ENCODE results near the gene CD300LD.
"Not testable (repeated sequence)": the region's sequence is repeated elsewhere in the genome, so short reads cannot be mapped to it uniquely, and the experiment has no call there.

CD300LD gene

DNA sequence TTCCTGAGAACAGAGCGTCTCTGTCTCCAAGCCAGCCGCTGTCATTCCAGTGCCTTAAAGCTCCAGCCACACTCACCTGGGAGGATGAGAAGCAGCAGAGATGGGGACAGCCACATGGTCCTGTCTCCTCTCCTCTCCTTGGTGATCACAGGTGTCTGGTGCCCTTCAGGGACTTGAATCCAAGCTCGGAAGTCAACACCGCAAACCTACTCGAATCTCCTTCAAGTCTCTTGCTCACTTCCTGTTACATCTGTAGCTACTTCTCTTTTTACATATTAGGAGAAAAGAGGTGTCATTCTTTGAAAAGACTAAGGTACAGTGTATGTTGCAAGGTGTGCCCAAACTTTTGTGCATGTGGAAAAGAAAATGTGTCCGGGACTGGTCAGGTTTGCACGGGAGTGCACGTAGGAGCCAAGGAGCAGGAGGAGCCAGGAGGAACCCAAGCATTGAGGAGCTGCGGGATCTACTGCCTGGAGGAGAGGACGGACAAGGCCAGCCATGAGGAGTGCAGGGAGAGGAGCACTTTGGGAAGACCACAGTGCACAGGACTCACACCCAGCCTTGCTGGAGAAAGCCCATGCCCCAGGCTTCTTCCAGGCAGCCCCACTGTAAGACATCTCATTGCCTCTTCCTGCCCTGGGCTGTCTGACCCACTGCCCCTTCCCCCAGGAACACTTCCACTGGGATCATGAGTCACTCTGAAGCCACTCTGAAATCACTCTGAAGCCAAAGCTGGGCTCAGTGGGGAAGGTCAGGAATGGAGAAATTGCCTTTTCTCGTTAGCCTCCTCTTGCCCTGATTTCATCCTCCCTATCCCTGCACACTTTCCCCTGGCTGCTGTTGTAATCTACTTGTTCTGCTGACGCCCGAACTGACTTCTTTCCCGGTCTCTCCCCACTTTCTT lies at the start of gene CD300LD:
Gene CD300LD, minus strand, starts transcription at position 197 of the 904 bp plus-strand sequence. Its CDS starts 81 bp downstream, at position 116.
- no peak for DNase-seq

DNA sequence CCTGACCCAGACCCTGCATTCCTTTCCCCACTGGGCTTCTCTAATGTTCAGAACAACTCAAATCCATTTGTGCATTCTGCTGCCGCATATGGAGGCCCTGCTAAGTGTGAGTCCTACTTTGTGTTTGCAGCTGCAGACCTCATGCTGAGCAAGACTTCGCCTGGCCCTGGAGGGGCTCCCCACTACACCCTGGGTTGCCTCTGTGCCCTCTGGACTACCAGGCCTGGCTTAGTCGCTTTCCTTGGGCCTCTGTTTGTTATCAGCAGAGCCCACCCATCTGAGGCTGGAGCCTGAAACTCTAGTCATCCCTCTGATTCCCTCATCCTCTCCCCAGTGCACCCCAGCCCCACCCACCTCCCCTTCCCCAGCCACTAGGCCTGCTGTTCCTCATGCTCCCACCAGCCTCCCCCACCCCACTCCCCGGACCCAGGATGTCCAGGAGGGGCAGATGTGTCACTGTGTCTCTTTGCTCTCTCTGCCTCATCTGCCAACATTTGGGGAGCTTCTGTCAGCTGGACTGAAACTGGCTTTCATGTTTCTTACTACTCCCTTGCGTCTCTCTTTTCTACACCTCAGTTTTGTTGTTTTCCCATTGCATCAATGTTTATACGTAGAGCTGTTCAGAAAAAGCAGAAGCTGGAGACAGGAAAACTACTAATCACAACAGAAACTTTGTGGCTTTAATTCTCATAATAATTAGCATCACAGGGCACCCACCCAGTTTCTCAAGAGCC lies 49.3 kb upstream of the CD300LD start:
- no peak for DNase-seq

DNA sequence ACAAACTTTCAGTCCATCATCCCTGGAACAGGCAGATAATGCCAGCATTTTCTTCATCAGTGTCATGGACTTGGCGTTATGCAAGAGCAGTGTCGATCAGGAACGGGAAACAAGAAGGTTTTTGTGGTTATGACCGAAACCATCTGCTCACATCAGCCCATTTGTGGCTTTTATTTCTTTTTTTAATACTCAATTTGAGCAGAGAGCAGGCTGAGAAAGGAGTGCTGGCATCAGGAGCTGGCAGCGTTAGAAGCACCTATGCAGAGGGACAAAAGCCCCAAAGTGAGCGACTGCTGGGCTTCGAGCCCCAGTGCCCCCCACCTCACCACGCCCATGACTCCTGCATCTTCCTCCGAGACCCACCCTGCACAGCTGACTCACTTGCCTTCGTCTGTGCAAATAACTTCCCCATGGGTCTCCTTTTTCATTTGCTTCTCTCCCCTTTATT lies 47.6 kb upstream of the CD300LD start:
- DNase-seq, result no peak

DNA sequence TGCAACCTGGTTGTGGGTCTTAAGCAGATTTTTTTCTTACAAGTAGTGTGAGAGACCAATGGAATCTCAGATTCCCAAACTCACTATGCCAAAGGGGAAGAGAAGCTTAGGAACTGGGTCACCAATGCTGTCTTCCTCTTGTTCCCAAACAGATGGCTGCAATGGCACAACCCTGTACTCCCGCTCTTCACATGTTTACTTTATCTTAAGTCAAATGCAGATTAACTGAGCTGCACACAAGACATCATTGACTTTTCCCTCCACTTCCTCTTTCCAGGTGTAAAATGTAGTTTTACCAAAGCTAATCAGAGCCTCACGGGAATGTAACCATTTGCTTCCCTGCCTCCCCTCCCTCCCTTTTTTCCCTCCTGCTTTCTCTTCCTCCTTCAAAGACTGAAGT lies 45.8 kb upstream of the CD300LD start:
- DNase-seq, result no peak

DNA sequence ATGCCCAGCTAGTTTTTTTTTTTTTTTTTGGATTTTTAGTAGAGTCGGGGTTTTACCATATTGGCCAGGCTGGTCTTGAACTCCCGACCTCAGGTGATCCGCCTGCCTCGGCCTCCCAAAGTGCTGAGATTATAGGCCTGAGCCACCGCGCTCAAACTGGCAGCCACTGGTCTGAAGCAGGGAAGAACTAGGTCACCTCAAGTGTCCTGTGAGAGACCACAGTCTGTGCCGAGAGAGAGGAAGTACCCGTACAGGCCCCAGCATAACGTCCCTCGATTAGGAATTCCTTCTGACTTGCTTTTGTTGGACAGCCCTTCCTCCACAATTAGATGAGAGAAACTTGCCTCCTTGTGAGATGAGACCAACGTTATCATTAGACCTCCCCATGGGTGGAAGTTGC lies 45.2 kb upstream of the CD300LD start:
- DNase-seq, result no peak

DNA sequence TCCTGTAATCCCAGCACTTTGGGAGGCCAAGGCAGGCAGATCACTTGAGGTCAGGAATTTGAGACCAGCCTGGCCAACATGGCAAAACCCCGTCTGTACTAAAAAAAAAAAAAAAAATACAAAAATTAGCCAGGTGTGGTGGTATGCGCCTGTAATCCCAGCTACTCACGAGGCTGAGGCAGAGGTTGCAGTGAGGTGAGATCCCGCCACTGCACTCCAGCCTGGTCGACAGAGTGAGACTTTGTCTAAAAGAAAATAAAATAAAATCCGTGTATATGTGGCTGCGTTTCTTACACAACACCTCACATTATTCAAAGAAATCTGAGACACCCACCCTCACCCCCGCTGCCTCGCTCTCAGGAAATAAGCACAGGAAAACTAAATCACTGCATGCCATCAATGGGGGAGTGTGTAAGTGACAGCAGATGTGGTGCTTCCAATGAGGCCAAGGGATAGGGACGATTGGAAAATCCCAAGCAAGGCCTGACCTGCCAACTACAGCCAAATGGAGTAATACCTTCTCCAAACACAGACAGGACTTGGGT lies 44.5 kb upstream of the CD300LD start:
- DNase-seq, result not testable (repeated sequence)

DNA sequence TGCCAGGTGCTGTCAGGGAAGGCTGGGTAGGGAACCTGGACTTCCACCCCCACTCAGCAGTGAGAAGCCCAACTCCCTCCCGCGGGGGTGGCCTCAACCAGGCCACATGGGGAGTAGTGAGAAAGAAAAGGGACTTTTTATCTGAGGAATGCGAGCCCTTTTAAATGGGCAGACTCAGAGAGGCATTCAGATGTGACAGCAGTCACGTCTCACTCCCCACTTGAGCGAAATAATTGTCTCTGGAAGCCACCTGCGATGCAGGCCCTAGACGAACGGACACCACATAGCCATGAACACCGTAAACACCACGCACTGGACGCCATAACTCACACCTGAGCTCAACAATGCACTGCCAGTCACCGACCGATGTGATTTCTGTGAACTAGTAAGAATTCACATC lies 43.3 kb upstream of the CD300LD start:
- DNase-seq, result no peak

DNA sequence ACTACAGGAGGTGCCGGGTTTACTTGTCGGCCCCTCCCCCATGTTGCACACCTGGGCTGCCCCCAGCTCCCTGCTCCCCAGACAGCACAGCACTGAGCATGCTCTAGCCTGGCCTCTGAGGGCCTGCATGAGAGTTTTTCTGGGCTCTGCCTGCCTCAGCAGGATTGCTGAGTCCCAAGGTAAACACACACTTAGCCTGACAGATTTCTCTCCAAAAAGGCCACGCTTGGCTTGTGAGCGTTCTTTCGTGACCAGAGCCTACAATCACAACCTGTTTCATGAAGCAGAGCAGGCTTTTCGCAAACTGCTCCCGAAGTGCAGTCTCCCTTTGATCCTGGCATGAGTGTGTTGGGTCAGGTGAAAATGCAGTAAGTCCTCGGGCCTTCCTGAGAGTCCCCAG lies 41.2 kb upstream of the CD300LD start:
- DNase-seq, result no peak

DNA sequence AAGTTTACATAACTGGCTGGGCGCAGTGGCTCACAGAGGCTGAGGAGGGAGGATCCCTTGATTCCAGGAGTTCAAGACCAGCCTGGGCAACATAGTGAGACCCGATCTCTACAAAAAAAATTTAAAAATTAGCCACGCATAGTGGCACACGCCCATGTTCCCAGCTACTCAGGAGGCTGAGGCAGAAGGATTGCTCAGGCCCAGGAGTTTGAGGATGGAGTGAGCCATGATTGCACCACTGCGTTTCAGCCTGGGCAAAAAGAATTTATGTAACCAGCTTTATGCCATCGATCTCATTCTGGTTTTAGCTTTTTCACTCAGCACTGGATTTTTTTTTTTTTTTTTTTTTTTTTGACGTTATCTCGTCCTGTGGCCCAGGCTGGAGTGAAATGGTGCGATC lies 40.5 kb upstream of the CD300LD start:
- no peak for DNase-seq

DNA sequence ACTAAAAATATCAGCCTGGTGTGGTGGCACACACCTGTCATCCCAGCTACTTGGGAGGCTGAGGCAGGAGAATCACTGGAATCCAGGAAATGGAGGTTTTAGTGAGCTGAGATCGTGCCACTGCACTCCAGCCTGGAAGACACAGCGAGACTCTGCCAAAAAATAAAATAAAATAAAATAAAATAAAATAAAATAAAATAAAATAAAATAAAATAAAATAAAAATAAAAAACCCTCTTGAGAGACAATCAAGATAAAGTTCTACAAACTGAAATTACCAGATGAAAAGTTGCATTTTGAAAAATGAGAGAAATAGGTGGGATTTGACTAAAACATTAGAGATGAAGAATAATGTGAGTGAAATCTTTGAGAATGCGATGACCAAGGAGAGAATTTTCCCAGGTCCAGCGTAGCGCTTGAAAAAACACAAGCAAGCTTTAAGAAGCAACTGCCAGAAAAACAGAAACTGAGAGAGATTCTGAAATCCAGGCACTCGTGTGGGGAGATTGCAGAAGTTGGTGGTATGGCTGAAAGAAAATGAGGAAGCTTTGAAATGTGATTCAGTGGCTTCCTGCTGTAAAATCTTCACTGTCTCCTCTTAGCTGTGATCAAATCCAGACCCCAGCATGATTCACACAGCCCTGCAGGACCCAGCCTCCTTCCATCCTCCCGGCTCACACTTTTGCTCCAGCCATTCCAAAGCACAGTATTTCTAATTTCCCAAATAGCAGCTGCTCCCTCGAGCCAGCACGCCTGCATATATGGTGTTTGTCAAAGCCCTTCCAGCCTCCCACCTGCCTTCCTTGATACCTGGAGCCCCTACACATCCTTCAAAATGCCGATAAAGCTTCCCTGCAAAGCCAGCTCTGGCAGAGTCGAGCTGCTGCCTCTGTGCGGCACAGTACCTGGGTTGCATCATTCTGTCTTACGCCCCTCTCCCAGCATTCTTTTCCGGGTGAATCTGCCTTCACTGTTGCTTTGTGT lies 39.7 kb upstream of the CD300LD start:
- peak; percentile 10 for DNase-seq

DNA sequence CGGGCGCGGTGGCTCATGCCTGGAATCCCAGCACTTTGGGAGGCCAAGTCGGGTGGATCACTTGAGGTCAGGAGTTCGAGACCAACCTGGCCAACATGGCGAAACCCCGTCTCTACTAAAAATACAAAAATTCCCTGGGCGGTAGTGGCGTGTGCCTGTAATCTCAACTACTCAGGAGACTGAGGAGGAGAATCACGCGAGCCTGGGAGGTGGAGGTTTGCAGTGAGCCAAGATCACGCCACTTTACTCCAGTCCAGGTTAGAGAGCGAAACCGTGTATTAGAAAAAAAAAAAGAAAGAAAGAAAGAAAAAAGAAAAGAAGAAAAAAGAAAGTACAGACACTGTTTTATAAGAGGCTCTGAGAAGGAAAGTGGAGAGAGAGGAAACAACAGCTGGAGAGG lies 38.2 kb upstream of the CD300LD start:
- not testable (repeated sequence) for DNase-seq

DNA sequence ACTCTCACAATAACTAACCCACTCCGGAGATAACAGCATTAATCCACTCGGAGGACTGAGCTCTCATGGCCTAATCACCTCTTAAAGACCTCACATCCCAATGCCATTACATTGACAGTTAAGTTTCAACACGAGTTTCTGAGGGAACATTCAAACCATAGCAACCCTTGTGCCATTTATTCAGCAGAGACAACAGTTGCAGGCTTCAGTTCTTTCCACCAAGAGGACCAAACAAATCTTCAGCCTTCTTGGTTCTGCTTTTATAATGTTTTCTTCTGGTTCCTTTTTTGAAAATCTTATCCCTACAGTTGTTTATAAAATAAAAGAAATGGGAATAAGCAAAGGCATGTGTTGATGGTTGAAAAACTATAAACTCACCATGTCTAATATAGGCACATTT lies 33.6 kb upstream of the CD300LD start:
- DNase-seq, result no peak

DNA sequence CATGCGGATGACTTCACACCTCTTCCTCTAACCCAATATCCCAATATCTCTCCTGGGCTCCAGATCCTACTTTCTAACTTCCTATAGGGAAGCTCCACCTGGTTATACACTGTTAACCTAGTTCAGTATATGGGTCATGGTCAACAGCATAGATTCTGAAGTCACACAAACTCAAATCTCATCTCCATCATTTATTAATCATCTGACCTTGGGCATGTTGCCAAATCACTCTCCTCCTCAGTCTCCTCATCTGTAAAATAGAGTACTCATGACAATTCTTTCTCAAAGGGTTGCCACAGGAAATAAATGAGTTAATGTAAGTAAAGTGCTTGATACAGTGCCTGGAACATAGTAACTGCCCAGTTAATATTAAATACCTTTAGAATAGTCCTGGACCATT lies 32.0 kb upstream of the CD300LD start:
- DNase-seq, result no peak

DNA sequence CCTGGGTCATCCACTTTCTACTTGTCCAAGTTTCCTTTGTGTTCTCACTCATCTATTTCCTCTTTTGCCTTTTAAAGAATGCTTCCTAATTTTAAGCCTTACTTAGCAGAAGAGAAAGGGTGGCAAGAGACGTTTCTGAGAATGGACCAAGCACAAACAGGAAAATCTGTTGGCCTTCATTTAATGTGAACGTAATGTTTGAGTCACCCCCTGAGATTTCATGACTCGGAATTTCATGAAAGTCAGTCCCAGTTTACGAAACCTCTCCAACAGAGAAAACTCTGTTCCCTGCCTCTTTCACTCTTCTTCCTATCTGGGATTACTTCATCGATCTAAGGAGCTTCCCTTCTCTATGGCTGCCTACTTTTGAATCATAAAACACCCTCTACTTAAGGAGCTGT lies 31.6 kb upstream of the CD300LD start, which contains the start of gene CD300E:
Gene CD300E, minus strand, starts transcription at position 46 of the 401 bp plus-strand sequence. CDS start 117 bp downstream, outside the sequence.
- DNase-seq, result no peak

DNA sequence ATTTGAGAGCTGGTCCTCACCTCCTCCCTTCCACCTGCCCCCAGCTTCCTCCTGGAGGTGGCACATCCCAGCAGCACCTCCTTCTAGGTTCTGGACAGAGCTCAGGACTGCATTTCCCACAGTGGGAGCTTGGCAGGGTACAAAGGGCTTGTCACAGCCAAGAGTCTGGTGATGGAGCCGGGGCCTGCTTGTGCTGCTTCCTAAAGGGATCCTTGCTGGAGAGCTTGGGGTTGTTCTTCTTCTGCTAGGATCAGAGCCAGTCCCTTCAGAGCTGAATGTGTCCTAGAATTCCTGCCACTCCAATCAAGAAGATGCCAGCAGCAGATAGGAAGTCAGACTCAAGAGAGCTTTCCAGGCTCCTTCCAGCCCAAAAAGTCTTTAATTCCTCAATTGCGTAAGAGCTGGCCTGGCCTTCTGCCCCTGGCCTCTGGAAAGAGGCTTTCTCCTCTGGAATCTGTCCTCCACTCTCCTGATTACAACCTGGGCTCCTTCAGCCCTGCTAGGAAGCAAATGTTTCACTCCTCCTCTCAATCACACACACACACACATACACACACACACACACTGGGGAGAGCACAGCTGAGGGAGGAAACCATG lies 27.1 kb upstream of the CD300LD start:
- DNase-seq, result no peak

DNA sequence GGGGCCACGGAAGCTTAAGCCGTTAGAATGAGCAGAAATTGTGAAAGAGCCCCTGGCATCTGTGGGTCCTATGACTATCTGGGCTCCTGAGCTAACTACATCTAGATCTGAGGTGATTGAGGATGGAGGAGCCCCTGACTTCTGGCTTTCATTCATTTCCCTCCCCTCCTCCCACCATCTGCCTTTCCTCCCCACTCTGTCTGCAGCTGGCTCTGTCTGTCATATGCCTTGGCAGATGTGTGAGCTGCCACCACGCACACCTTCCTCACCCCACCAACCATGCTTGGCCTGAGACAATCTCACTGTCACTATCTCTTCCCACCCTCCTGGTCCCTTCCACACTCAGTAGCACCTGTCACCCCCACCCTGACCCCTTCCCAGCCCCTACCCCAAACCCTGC lies 26.4 kb upstream of the CD300LD start:
- no peak for DNase-seq

DNA sequence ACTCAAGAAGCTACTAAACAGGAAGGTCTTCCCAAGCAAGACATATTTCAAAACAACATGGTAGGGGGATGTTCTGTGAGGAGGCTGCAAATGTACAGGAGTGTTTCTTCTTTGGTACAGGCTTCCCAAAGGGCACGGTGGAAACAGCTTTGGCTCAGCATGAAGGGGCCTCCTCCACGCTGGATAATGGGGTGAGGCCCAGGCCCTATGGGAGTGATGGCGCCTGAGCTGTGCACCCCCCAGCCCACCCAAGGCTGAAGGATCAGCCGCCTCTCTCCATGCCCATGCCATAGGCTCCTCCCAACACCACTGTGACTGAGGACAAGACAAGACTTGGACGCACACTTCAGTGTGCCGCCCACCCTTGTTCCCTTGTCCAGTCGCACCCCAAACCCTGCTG lies 24.6 kb upstream of the CD300LD start:
- DNase-seq, result no peak

DNA sequence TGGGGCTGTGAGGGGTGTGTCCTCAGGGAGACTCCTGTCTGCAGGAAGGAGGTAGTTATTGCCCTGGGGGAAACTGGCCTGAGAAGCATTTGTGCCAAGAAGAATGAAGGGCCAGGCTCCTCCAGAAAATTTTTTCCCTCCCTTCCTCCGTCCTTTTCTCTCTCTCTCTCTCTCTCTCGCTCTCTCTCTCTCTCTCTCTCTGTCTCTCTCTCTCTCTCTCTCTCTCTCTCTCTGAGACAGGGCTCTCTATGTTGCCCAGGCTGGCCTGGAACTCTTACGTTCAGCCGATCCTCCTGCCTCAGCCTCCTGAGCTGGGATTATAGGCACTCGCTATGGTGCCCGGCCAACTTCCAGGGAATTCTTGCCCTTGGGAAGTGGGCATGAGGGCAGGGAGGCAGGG lies 20.0 kb upstream of the CD300LD start:
- no peak for DNase-seq

DNA sequence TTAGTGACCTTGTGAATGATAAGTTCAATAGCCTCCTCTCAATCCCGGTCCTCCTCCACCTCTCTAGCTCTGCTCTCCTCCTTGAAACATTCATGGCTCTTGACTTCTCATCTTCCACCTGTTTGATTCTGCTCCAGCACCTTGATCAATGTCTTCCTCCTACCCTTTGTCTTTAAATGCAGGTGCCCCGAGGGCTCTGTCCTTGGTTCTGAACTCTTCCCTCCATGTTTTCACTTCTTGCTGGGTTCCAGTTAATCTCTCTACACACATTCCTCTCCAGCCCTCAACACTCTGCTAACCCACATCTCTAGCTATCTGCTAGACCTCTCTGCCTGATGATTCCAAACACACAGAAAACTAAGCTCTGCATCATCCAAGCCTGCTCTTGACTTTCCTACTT lies 18.0 kb upstream of the CD300LD start:
- DNase-seq, result no peak

DNA sequence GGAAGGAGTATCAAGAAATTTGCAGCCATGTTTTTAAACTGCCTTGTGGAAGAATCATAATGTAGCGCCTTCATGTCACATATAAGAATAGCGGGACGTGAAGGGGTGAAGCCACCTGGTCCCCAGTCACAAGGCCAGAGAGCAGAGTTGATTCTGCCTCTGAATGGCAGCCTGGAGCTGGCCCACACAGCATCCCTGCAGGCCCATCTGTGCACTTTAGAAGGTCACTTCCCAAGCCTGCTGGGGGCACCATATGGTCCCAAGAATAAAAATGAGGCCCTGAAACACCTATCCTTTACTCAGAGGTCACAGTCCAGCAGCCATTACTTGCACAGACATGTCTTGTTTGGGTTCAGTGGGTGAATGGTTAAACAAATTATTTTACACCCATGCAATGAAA lies 16.4 kb upstream of the CD300LD start:
- DNase-seq, result no peak

DNA sequence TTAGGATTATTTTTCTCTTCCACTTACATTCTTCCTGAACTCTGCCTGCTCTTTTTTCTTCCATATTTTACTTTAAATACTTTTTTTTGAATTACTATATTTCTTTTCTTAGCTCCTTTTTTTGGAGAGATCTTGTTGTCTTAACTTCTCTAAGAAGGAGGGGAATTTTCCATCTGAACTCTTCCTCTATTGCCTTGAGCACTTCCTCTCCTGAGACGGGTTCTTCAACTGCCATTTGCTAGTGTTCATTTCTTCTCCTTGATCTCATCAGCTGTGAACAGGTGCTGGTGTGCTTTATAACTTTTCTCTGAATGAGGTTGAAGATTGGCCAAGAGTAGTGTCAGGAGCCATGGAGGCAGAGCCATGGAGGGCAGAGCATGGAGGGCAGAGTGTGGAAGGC lies 15.1 kb upstream of the CD300LD start:
- no peak for DNase-seq

DNA sequence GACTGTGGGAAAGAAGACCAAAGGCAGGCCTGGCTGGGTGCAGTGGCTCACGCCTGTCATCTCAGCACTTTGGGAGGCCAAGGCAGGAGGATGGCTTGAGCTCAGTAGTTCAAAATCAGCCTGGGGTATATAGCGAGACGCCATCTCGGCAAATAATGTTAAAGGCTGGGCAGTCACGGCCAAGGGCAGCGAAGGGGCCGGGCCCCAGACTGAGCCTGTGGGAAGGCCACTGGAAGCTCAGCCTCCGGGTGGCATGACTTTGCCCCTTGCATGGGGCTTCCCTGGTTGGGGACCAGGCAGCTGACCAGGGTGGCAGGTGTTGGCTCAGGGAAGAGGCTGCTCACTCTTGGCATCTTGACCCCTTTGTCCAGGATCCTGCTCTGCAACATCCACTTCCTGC lies 14.0 kb upstream of the CD300LD start:
- no peak for DNase-seq
